ENCODE results near the gene CDS2.

CDS2 gene

GRCh38 chr20:5154543-5154925, 27.7 kb downstream of the CDS2 start:
- no peak for DNase-seq

DNA sequence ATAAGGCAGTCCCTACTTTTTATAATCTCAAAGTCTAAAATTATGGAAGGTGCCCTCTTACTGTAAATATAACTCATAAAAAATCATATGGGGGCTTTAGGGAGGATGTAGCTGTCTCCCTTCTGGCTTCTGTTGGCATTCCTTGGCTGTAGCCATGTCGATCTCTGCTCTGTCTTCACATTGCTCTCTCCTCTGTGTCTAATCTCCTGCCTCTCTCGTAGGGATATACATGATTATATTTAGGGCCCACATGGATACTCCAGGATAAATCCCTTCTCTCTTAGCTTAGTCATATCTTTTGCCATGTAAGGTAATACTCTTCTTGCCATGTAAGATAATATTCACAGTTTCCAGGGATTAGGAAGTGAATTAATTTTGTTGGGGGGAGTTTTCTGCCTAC, 28.6 kb downstream of the CDS2 start:
- peak; percentile 83 for DNase-seq

GRCh38 chr20:5156675-5157448, 30.1 kb downstream of the CDS2 start:
- DNase-seq = peak; percentile 15

GRCh38 chr20:5159928-5160327, 33.1 kb downstream of the CDS2 start:
- no peak for DNase-seq

- no peak for DNase-seq
These were observed 34.1 kb downstream of the CDS2 start for GRCh38 chr20:5160882-5161281.

GRCh38 chr20:5161536-5162164, 34.8 kb downstream of the CDS2 start:
- no peak for DNase-seq

DNA sequence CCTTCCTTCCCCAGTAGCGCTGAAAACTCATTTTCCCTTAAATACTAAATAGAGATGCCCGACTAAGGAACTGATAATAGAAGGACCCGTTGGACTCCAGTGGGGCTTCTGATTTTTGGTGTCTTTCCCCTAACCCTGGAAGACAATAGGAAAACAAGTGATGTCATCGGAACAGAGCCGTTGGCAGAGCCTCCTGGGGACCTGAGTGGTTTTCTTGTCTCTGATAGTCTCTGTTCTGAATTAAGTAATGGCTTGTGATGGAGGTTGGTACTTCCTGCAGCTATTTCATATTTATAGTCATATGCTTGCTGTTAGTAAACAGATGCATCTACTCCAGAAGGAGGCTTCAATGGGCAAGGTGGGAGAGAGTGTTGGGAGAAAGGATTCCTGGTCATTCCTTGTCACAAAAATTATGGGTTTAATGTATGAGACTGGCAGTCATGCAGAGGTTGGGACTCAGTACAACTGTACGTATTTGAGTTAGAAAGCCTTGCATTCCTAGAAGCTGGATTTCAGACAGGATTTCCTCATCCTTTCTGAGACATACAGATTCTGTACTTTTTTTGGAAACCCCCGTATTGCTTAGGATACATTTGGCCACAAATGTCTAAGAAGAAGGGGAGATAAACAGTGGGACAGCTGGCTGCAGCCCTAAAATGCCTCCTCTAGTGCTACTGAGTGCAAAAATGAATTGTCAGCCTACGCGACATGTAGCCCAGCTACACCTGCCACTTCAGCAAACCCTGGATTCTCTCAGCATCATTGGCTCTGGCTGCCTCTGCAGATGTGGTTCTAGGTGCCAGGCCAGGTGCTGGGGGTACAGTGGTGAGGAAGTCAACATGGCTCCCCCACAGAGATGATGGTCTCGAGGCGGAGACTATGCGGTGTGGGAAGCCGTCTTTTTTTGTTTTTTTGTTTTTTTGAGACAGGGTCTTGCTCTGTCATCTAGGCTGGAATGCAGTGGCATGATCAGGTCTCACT, 38.1 kb downstream of the CDS2 start:
- no peak for DNase-seq

GRCh38 chr20:5168651-5169396, 42.0 kb downstream of the CDS2 start:
- peak; percentile 60 for DNase-seq

- DNase-seq = no peak
These were observed 43.5 kb downstream of the CDS2 start for GRCh38 chr20:5170341-5170740.

DNA sequence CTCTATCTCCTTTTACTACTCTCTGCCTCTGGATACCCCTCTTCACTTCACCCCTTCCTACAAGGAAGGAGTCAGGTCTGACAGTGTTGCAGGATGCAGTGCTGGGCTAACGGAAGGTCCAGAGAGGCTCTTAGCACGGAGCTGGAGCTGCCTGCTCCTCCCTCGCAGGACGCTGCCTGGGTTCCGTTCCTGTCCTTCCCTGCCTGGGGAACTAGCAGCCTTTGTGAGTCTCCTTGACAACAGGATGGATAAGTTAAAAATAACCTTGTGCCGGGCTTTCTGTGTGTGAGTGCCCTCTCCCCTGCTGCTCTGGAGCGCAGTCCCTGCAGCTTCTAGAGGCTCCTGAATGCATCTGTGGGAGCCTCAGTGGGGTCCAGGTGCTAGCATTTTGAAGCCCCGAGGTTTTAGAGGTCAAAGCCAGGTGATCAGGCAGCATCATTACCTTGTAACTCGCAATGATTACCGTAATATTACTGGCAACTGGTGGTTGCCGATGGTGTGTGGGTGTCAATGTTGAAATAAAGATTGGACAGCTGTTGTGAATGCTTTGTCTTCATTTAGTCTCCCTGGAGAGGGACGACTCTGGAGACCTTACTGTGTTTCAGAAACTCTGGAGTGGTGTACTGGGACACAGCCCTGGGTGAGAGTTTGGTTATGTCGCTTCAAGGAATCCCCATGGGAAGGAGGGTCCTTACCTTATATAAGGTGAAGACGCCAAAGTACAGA, 44.4 kb downstream of the CDS2 start:
- DNase-seq = no peak

- DNase-seq = no peak
These were observed 45.0 kb downstream of the CDS2 start for GRCh38 chr20:5171790-5172164.

GRCh38 chr20:5172167-5172601, 45.4 kb downstream of the CDS2 start:
- DNase-seq = no peak

GRCh38 chr20:5172903-5173463, 46.2 kb downstream of the CDS2 start:
- DNase-seq = no peak

GRCh38 chr20:5173751-5174150, 46.9 kb downstream of the CDS2 start:
- no peak for DNase-seq

GRCh38 chr20:5177071-5177470, 50.3 kb downstream of the CDS2 start:
- no peak for DNase-seq

DNA sequence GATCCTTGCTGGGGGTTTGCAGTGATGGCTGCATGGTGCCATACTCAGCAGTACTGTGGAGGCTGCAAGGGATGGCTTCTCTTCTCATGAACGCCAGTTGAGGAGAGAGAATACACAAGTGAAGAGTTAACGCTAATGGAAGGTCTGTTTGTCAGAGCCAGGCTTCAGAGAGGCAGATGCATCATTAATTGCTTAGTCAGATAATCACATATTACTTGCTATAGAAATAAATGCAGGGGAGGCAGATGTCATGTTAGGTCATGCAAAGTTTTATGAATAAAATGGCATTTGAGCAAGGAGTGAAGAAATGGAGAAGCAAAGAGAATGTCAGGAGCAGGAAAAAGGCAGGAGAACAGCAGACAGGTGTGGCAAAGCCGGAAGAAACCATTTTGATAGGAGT, 51.2 kb downstream of the CDS2 start:
- no peak for DNase-seq

DNA sequence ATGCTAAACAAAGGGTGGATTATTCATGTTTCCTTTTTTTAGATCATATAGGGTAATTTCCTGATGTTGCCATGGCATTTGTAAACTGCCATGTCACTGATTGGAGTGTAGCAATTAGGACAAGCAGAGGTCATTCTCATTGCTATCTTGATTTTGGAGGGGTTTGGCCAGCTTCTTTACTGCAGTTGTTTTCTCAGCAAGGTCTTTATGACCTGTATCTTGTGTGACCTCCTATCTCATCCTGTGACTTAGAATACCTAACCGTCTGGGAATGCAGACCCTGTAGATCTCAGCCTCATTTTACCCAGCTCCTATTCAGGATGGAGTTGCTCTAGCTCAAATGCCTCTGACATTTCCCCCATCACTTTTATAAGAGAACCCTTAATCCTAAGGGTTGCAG, 53.6 kb downstream of the CDS2 start:
- no peak for DNase-seq

GRCh38 chr20:5180933-5181332, 54.1 kb downstream of the CDS2 start:
- DNase-seq = no peak

- DNase-seq = no peak
These were observed 54.7 kb downstream of the CDS2 start for GRCh38 chr20:5181492-5181891.

- DNase-seq = no peak
These were observed 55.1 kb downstream of the CDS2 start for GRCh38 chr20:5181958-5182357.

- no peak for DNase-seq
These were observed 55.9 kb downstream of the CDS2 start for GRCh38 chr20:5182615-5183254.
